NB4 (cell line): ENCODE data around the gene TPCN1.

ENCODE experiments used
- DNase-seq: peaks from one replicate; pipeline ENCODE4 v3.0.0; 2010; ENCODE audit warnings: low read depth
- H3K4me3 ChIP-seq: one replicate; pipeline ENCODE4 v1.5.1; 2011; ENCODE audit warnings: mild to moderate bottlenecking, low read depth, low read length, moderate library complexity
- MAX ChIP-seq: IDR thresholded peaks from 2 replicates; pipeline ENCODE4 v1.6.1; 2011; ENCODE audit warnings: low read depth, low read length
- MYC ChIP-seq: IDR thresholded peaks from 2 replicates; pipeline ENCODE4 v1.6.1; 2011; ENCODE audit warnings: low read depth, low read length
- POLR2A ChIP-seq: IDR thresholded peaks from 2 replicates; pipeline ENCODE4 v1.6.1; 2011; ENCODE audit warnings: mild to moderate bottlenecking; ENCODE audit not compliant: insufficient read length; ENCODE audit errors: extremely low read depth
- TF ChIP-seq, protein P1 (sequence below): IDR thresholded peaks from one replicate; pipeline ENCODE4 v1.5.1; 2012; ENCODE audit warnings: low read depth, low read length

Gene TPCN1

GRCh38 chr12:113251404-113252070, 30.3 kb downstream of the TPCN1 start:
- no peak for TF ChIP-seq POLR2A
- TF ChIP-seq, protein P1, sequence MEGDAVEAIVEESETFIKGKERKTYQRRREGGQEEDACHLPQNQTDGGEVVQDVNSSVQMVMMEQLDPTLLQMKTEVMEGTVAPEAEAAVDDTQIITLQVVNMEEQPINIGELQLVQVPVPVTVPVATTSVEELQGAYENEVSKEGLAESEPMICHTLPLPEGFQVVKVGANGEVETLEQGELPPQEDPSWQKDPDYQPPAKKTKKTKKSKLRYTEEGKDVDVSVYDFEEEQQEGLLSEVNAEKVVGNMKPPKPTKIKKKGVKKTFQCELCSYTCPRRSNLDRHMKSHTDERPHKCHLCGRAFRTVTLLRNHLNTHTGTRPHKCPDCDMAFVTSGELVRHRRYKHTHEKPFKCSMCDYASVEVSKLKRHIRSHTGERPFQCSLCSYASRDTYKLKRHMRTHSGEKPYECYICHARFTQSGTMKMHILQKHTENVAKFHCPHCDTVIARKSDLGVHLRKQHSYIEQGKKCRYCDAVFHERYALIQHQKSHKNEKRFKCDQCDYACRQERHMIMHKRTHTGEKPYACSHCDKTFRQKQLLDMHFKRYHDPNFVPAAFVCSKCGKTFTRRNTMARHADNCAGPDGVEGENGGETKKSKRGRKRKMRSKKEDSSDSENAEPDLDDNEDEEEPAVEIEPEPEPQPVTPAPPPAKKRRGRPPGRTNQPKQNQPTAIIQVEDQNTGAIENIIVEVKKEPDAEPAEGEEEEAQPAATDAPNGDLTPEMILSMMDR = no peak
- TF ChIP-seq MAX = no peak
- TF ChIP-seq MYC = no peak
- no peak for DNase-seq
- no peak overlapping the region for H3K4me3 ChIP-seq

GRCh38 chr12:113252494-113252893, 31.2 kb downstream of the TPCN1 start:
- no peak for DNase-seq
- no peak for TF ChIP-seq POLR2A
- TF ChIP-seq, protein P1 = no peak
- no peak overlapping the region for H3K4me3 ChIP-seq

DNA sequence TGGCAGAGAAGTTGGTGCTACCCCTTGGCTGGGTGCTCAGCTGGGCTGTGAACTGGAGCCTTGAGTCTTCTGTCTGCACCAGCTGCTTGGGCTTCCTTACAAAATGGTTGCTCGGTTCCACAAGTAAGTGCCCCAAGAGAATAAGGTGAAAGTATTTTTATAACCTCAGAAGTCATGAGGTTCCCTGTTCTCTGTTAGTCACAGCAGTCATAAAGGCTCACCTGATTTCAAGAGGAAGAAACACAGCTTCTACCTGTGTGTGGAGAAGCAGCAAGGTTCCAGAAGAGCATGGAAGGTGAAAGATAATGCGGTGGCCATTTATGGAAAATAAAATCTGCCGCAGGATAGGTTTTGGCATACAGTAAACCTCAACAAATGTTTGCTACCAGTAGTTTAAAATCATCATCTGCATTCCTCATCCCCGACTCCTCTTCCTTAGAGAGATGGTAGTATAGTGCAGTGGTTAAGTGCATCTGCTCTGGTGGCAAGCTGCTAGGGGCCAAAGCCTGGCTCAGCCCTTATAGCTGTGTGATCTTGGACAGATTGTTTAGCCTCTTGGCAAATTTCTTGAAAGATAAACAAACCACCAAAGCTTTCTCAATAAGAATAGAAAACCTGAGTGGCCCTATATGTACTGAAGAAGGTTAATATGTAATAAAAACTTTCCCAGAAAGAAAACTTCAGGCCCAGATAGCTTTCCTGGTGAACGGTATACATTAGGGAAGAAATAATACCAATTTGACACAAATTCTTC, 32.4 kb downstream of the TPCN1 start:
- H3K4me3 ChIP-seq = no peak overlapping the region
- DNase-seq = no peak
- TF ChIP-seq POLR2A = no peak
- no peak for TF ChIP-seq MAX
- no peak for TF ChIP-seq MYC
- TF ChIP-seq, protein P1 = no peak

- TF ChIP-seq POLR2A (no peak), MAX (no peak)
- TF ChIP-seq, protein P1 = no peak
- no peak for DNase-seq
- H3K4me3 ChIP-seq = no peak overlapping the region
These were observed 33.0 kb downstream of the TPCN1 start for GRCh38 chr12:113254298-113254697.

DNA sequence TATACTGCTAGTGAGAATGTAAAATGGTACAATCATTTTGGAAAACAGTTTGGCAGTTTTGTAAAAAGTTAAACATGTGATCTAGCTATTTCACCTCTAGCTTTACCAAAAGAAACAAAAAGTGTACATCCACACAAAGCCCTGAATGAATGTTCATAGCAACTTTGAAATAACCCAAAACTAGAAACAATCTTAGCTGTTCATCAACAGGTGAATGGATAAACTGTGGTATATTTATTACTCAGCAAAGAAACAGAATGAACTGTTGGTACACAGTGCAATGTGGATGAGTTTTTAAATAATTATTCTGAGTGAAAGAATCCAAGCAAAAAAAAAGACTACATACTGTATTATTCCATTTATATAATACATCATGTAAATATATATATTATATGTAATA, 36.3 kb downstream of the TPCN1 start:
- TF ChIP-seq MYC (no peak), POLR2A (no peak), MAX (no peak)
- TF ChIP-seq, protein P1 = no peak
- no peak for DNase-seq

GRCh38 chr12:113260127-113260526, 38.9 kb downstream of the TPCN1 start:
- no peak overlapping the region for H3K4me3 ChIP-seq
- TF ChIP-seq MYC = no peak
- TF ChIP-seq, protein P1 = no peak
- TF ChIP-seq MAX = no peak
- TF ChIP-seq POLR2A = no peak
- DNase-seq = no peak

More for the DNA sequence above, 36.3 kb downstream of the TPCN1 start:
- H3K4me3 ChIP-seq = no peak overlapping the region
